ENCODE measurements around the gene CD6. TPM values are rescaled to one million over a fixed set of nuclear protein-coding genes. Genes with fewer than 3 reads are reported as not detected.

The CD6 gene
- total RNA-seq, 1 experiment from 2014 or later, result not detected

DNA sequence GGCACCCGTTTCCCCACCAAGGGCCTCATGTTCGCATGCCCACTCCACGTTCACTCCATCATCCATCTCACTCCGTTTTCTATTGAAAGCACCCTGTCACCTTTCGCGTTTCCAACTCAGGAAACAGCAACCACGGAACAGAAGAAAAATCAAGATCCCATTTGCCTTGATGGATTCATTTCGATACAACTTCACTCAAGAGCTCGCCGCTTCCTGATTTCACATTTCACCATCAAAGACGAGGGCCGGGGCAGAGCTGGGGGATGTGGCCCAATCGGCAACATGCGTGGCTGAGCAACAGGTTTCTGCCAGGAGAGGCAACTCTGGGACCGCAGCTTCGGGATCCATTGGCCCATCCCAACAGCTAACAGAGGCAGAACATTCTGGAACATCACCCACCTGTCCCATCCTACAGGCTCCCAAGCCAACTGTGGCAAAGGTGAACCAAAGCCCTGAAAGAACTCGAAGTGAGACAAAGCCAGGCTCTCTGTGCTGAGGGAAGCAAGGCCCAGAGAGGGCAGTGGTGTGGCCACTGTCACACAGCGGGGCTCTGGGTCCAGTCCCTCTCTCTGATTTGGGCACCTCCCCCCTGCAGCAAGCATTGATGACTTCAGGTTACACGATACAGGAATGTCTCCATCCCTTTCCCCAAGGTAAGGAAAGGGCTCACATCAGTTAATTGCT lies 94.6 kb downstream of the CD6 start:
- Histone ChIP-seq H2BK20ac (ENCODE audit: low read depth, low read length, poor library complexity, severe bottlenecking) (no peak overlapping the region), H3K23ac (ENCODE audit: insufficient read length, low read depth, low read length) (no peak overlapping the region), H3K4ac (ENCODE audit: low read depth, low read length) (no peak overlapping the region), H3K18ac (ENCODE audit: insufficient read length, low read depth, low read length) (no peak overlapping the region), H2BK120ac (ENCODE audit: low read depth, low read length, poor library complexity, severe bottlenecking) (no peak overlapping the region), H4K5ac (ENCODE audit: insufficient read length, low read depth, low read length) (no peak overlapping the region), H3K56ac (ENCODE audit: insufficient read length, low read depth, low read length) (no peak overlapping the region), H2BK15ac (ENCODE audit: low read depth, low read length) (no peak overlapping the region), H4K20me1 (ENCODE audit: control insufficient read depth, insufficient read depth, insufficient read length) (no peaks in the 10 kb centered on the region), H2AK5ac (ENCODE audit: insufficient read length, low read length) (no peak overlapping the region), H4K91ac (ENCODE audit: insufficient read length, low read depth, low read length) (no peak overlapping the region), H3K4me2 (ENCODE audit: insufficient read depth, insufficient read length, low read length) (no peak overlapping the region), H3K4me1 (ENCODE audit: insufficient read depth, low read length) (no peaks in the 10 kb centered on the region), H3K27me3 (ENCODE audit: insufficient read depth, low read length) (no peaks in the 10 kb centered on the region), H2BK5ac (ENCODE audit: insufficient read length, low read length) (no peak overlapping the region), H3K14ac (ENCODE audit: insufficient read depth, low read length) (no peak overlapping the region), H3K79me2 (ENCODE audit: insufficient read depth, low read length) (no peaks in the 10 kb centered on the region), H4K8ac (replicated peaks; ENCODE audit: insufficient read length, low read depth, low read length) (no peak overlapping the region), H2BK12ac (ENCODE audit: insufficient read length, low read depth, low read length) (no peak overlapping the region), H3K9ac (ENCODE audit: extremely low read depth, insufficient read length, low read length) (no peak overlapping the region), H3K23me2 (ENCODE audit: insufficient read length, low read depth, low read length, poor library complexity, severe bottlenecking) (no peaks in the 10 kb centered on the region), H3K79me1 (ENCODE audit: insufficient read depth, low read depth, low read length, poor library complexity, severe bottlenecking) (no peaks in the 10 kb centered on the region), H3K27ac (ENCODE audit: insufficient read length, low read depth, low read length) (no peak overlapping the region), H3T11ph (ENCODE audit: low read length) (no peak overlapping the region), H3K9me3 (ENCODE audit: control insufficient read depth, low read depth, low read length) (no peaks in the 10 kb centered on the region), H2AFZ (ENCODE audit: low read length) (no peak overlapping the region)
- no CpG with 5 or more reads among the region's 19 CpGs for WGBS (ENCODE audit: extremely low coverage, insufficient read length, low lambda C conversion rate)
- DNase-seq, result peak; percentile 20
- peaks cover 3 to 4% of the 10 kb centered on the region in 2 experiments for H3K4me1 Mint-ChIP-seq
- H3K27me3 Mint-ChIP-seq (ENCODE audit: low read depth), result peaks cover 9% of the 10 kb centered on the region
- no peaks in the 10 kb centered on the region for H3K9me3 Mint-ChIP-seq
- no peak for TF ChIP-seq CTCF (conservative IDR thresholded peaks at IDR 0.05)
- no peak overlapping the region for H3K27ac Mint-ChIP-seq
- H3K36me3 Mint-ChIP-seq (ENCODE audit: insufficient read depth in 1 of 3, low read depth in 3 of 3), result no peaks in the 10 kb centered on the region
- no peak overlapping the region; a peak in 1 of 5 replicates for H3K4me3 Mint-ChIP-seq

All from H9 (cell line).